Esophagus muscularis mucosa (tissue), 4 donors: ENCODE data around the gene P2RY13.

Source experiments
- CTCF ChIP-seq, 3 experiments: fragments of 200-600 bp in 2 of 3; fragments of 450-650 bp in 1 of 3; sonication (generic) in 2 of 3; IDR thresholded peaks; one replicate each; pipeline ENCODE4 v1.5.1; 2017 to 2019; ENCODE audit warnings: antibody characterized with exemption in 3 of 3, mild to moderate bottlenecking in 2 of 3, moderate library complexity in 1 of 3
- EP300 ChIP-seq: sonication (generic); formaldehyde crosslinking; IDR thresholded peaks from one replicate; pipeline ENCODE4 v1.6.1; 2017; ENCODE audit warnings: antibody characterized with exemption
- POLR2A ChIP-seq: fragments of 450-650 bp; IDR thresholded peaks from one replicate; pipeline ENCODE4 v1.6.1; 2017; ENCODE audit warnings: antibody characterized with exemption, moderate library complexity, mild to moderate bottlenecking, low read depth
- POLR2AphosphoS5 ChIP-seq, 2 donors: sonication (generic); formaldehyde crosslinking; IDR thresholded peaks; one replicate each; pipeline ENCODE4 v1.6.1; 2017; ENCODE audit warnings: antibody characterized with exemption in 2 of 2

GRCh38 chr3:151320131-151320530 is 9.2 kb downstream of the P2RY13 start:
- TF ChIP-seq EP300 (no peak), CTCF (IDR thresholded peaks at IDR 0.05) (no peak), POLR2AphosphoS5 (IDR thresholded peaks at IDR 0.05) (no peak), POLR2A (no peak)
